Progenitor cell of endocrine pancreas (in vitro differentiated cells): ENCODE measurements around the gene IL20. TPM values are rescaled to one million over a fixed set of nuclear protein-coding genes. Genes with fewer than 3 reads are reported as not detected.

ENCODE experiments used
- DNase-seq: peaks from one replicate; pipeline ENCODE4 v3.0.0; 2021; ENCODE audit warnings: low spot score; ENCODE audit not compliant: unreplicated experiment
- H3K27ac Mint-ChIP-seq: 2 replicates; pipeline ENCODE4 v1.8.0; 2021; ENCODE audit warnings: mild to moderate bottlenecking, moderate library complexity, mixed read lengths
- H3K27me3 Mint-ChIP-seq: 2 replicates; pipeline ENCODE4 v1.8.0; 2021; ENCODE audit warnings: mixed read lengths
- H3K36me3 Mint-ChIP-seq: 2 replicates; pipeline ENCODE4 v1.8.0; 2022; ENCODE audit warnings: mixed read lengths; ENCODE audit not compliant: insufficient read depth
- H3K4me1 Mint-ChIP-seq: 2 replicates; pipeline ENCODE4 v1.8.0; 2021; ENCODE audit warnings: low read depth, mixed read lengths
- H3K4me3 Mint-ChIP-seq: 2 replicates; pipeline ENCODE4 v1.8.0; 2021; ENCODE audit warnings: low read depth, mild to moderate bottlenecking, moderate library complexity, mixed read lengths
- H3K9me3 Mint-ChIP-seq: 2 replicates; pipeline ENCODE4 v1.8.0; 2021; ENCODE audit warnings: low read depth, mixed read lengths
- CTCF ChIP-seq: fragments of 200-600 bp; sonication (generic); IDR thresholded peaks from one replicate; pipeline ENCODE4 v1.5.0; 2021; ENCODE audit warnings: antibody characterized with exemption, mild to moderate bottlenecking; ENCODE audit not compliant: unreplicated experiment
- total RNA-seq: library from RNA; stranded (reverse); gene quantifications from 2 replicates; pipeline ENCODE4 v1.2.1, GENCODE V29; 2021

The IL20 gene
- total RNA-seq, 1 donor from 2014 or later: not detected

GRCh38 chr1:206883876-206884275, 18.5 kb downstream of the IL20 start:
- TF ChIP-seq CTCF: no peak
- Mint-ChIP-seq H3K9me3 (peaks cover 7% of the 10 kb centered on the region), H3K27me3 (peaks cover 9% of the 10 kb centered on the region), H3K36me3 (no peaks in the 10 kb centered on the region), H3K4me1 (no peaks in the 10 kb centered on the region), H3K27ac (no peak overlapping the region), H3K4me3 (no peak overlapping the region)
- no peak for DNase-seq

GRCh38 chr1:206885341-206886060, 20.1 kb downstream of the IL20 start:
- no peak for DNase-seq
- H3K4me3 Mint-ChIP-seq: no peak overlapping the region
- H3K27me3 Mint-ChIP-seq: peaks cover 14% of the 10 kb centered on the region
- no peaks in the 10 kb centered on the region for H3K36me3 Mint-ChIP-seq
- no peak for TF ChIP-seq CTCF
- no peaks in the 10 kb centered on the region for H3K4me1 Mint-ChIP-seq
- no peak overlapping the region for H3K27ac Mint-ChIP-seq
- no peaks in the 10 kb centered on the region for H3K9me3 Mint-ChIP-seq

- H3K4me1 Mint-ChIP-seq: no peaks in the 10 kb centered on the region
- no peak overlapping the region for H3K4me3 Mint-ChIP-seq
- H3K36me3 Mint-ChIP-seq: no peaks in the 10 kb centered on the region
- peaks cover 22% of the 10 kb centered on the region for H3K27me3 Mint-ChIP-seq
- H3K9me3 Mint-ChIP-seq: no peaks in the 10 kb centered on the region
- DNase-seq: no peak
- no peak for TF ChIP-seq CTCF
- no peak overlapping the region for H3K27ac Mint-ChIP-seq
These were observed 21.4 kb downstream of the IL20 start for GRCh38 chr1:206886831-206887230.

- peaks cover 23% of the 10 kb centered on the region for H3K27me3 Mint-ChIP-seq
- no peak overlapping the region for H3K4me3 Mint-ChIP-seq
- no peak overlapping the region for H3K27ac Mint-ChIP-seq
- H3K4me1 Mint-ChIP-seq: no peaks in the 10 kb centered on the region
- no peaks in the 10 kb centered on the region for H3K9me3 Mint-ChIP-seq
- no peaks in the 10 kb centered on the region for H3K36me3 Mint-ChIP-seq
- no peak for TF ChIP-seq CTCF
- DNase-seq: no peak
These were observed 22.3 kb downstream of the IL20 start for GRCh38 chr1:206887701-206888100.

GRCh38 chr1:206890125-206891060, 25.0 kb downstream of the IL20 start:
- Mint-ChIP-seq H3K27me3 (peaks cover 32% of the 10 kb centered on the region), H3K9me3 (no peaks in the 10 kb centered on the region), H3K4me3 (no peak overlapping the region), H3K4me1 (peaks cover 2% of the 10 kb centered on the region), H3K36me3 (no peaks in the 10 kb centered on the region), H3K27ac (no peak overlapping the region)
- DNase-seq: no peak
- no peak for TF ChIP-seq CTCF
